HS-27A (cell line): ENCODE data around the gene SPATA22.
"Not testable (repeated sequence)": the region's sequence is repeated elsewhere in the genome, so short reads cannot be mapped to it uniquely, and the experiment has no call there.

Experiments
- DNase-seq: peaks from one replicate; pipeline ENCODE4 v3.0.0-alpha.2; 2012; ENCODE audit warnings: low read depth, missing footprints

SPATA22 gene

DNA sequence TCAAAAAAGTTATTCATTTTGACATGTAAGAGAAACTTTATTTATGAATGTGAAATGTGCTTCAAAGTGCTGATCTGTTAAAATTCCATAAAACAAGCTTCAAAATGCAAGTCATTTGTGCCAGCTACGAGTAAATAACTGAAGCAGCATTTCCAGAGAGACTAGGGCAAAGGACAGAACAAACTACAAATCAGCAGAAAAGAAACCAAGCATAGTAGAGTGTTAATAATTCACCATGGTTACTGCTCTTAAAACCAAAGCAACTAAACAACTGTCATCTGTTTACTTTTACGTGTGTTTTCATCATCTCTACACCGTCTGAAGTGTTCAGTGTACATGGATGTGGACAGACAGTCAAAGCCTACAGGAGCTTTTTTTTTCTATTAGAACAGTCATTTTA lies 2.6 kb upstream of the SPATA22 start:
- no peak for DNase-seq

- no peak for DNase-seq
These were observed 518 bp upstream of the SPATA22 start for GRCh38 chr17:3472137-3472536.

DNA sequence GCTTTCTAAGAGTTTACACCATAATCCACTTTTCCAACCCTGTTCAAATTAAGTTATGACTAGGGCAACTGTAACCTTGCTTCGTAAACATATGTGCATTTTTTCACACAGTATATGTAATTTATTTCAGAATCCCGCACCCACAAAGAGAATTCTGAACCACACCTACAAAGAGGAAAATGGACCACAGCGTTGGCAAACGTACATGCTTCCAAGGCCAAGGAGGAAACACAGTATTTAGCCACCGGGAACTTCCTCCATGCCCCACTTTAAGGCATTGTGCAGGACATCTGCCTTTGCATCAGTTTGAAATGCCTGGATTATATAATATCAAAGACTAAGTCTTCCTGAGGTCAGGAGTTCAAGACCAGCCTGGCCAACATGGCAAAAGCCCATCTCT lies 2.1 kb downstream of the SPATA22 start:
- DNase-seq, result no peak

DNA sequence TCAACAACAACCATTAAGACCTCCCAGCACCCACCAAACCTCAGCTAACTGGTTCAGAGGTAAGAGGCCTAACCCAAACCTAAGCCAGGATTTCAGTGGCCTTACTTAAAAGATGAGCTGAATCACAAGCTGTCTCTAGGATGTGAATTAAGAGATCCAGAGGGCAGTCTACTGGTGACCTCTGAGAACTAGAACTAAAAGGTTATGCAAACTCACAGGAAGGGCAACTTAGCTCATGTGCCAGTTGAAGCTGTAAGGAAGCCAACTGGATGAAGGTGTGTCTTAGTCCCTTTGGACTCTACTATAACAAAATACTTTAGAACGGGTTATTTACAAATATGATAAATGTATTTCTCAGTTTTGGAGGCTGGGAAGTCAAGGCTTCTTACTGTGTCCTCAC lies 5.3 kb downstream of the SPATA22 start:
- DNase-seq, result not testable (repeated sequence)

- DNase-seq, result no peak
These were observed 23.5 kb downstream of the SPATA22 start for GRCh38 chr17:3448059-3448665.

DNA sequence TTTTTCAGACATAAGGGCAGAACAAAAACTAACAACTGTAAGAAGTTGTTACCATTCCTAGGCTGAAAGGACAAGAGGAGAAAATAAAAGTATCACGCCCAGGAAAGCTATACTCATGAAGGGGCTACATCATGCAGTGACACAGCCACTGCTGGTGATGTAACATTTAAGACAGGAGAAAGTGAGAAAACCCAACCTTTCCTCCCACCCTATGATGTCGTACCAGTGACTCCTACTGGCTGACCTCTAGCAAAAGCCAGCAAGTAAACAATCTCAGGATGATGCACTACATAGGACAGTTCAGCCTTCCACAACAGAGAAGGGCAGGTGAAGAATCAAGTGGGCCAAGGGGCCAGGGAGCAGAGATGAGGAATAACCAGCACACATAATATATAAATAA lies 24.0 kb downstream of the SPATA22 start:
- DNase-seq, result no peak

- DNase-seq, result no peak
These were observed 31.2 kb downstream of the SPATA22 start for GRCh38 chr17:3440451-3440850.

GRCh38 chr17:3438368-3438767 lies 33.3 kb downstream of the SPATA22 start:
- no peak for DNase-seq

DNA sequence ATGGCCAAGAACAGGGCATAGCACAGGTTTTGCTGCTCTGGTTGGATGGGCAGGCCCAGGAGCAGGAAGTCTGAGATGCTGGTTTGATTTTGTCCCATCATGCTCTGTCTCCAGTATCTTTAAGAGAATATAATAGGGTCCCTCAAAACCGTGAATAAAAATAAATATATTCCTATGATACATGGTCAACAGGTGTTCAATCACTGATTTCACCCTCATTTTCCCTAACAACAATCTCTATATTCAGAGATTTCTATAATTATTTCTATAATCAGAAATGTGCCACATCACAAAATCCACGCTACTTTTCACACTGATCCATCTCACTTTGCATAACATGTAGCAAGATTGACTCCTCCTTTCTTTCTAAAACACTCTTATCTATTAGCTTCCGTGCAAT lies 37.9 kb downstream of the SPATA22 start, which contains the start of gene OR1E2:
Gene OR1E2, minus strand, starts transcription at position 101 of the 400 bp plus-strand sequence. Its CDS starts 0 bp downstream, at position 101.
- DNase-seq, result no peak

GRCh38 chr17:3433215-3433614 lies 38.4 kb downstream of the SPATA22 start:
- not testable (repeated sequence) for DNase-seq

DNA sequence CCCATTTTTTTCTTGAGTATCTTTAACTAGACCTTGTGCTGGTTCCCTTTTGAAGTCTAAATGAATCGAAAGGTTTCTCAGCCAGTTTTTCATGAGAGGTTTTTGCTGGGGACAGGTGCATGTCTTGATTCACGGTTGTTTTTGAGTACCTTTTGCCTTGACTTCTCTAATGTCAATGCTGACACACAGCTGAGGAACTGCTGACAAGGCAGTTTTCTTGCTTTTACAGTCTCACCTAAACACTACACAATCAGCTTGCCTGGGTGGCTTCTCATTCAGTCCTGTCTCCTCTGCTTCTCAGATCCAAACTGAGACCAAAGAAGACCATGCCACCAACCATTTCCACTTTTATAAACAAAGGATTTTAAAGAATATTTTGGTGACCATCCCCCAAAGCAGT lies 53.4 kb downstream of the SPATA22 start:
- DNase-seq, result no peak

DNA sequence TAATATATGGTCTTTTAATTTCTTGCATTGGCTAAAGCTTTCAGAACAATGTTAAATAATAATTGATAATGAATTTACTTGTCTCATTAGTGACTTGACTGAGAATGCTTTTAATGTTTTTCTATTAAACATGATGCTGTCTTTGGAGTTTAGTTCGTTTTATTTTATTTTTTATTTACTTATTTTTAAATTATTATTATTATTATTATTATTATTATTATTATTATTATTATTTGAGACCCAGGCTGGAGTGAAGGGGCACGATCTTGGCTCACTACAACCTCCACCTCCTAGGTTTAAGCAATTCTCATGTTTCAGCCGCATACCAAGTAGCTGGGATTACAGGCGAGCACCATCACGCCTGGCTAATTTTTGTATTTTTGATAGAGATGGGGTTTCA lies 56.0 kb downstream of the SPATA22 start:
- DNase-seq, result no peak

DNA sequence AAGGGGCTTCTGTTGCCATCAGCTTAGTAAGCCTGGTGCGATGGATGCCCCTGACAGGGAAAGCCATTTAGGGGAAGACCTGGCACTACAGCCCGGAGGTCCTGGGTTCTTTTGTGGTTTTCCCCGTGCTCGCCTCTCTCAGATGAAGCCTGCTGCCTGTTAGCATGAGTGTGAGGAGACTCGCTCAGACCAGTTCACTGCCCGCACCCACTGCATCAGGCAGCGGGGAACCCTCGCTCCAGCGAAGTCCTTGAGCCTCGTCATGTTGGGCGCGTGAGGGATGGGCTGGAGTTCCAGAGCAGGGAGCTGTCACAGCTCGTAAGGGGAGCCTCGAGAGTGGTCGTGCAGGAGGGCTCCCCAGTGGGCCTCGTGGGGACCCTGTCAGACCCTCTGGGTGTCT lies 59.4 kb downstream of the SPATA22 start:
- not testable (repeated sequence) for DNase-seq

GRCh38 chr17:3411070-3411469 lies 60.5 kb downstream of the SPATA22 start, which contains the start of gene OR3A3:
OR3A3 (plus strand) TSS chr17:3411370.
- DNase-seq, result no peak

GRCh38 chr17:3403856-3404255 lies 67.8 kb downstream of the SPATA22 start:
- not testable (repeated sequence) for DNase-seq

- DNase-seq, result no peak
These were observed 69.8 kb downstream of the SPATA22 start for GRCh38 chr17:3401786-3402185.

DNA sequence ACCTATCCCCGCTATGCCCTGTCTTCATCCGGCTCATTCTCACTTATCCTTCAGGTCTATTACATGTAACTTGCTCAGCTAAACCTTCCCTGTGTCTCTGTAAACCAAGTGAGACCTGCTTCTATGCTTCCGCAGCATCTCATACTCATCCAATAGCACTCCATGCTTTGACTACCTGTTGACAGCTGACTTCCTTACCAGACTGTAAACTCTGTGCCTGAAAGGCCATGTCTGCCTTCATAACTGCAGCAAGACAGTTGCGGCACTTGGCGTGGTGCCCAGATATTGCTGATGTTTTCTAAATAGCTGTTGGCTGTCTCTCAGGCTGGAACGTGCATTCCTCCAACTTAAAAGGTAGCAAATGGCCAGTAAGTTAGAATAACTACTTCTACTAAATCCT lies 71.6 kb downstream of the SPATA22 start:
- no peak for DNase-seq

GRCh38 chr17:3398310-3398709 lies 73.3 kb downstream of the SPATA22 start, which contains the start of gene OR1E1:
OR1E1 (minus strand) TSS chr17:3398410; CDS start chr17:3398410, 0 bp downstream.
- no peak for DNase-seq

DNA sequence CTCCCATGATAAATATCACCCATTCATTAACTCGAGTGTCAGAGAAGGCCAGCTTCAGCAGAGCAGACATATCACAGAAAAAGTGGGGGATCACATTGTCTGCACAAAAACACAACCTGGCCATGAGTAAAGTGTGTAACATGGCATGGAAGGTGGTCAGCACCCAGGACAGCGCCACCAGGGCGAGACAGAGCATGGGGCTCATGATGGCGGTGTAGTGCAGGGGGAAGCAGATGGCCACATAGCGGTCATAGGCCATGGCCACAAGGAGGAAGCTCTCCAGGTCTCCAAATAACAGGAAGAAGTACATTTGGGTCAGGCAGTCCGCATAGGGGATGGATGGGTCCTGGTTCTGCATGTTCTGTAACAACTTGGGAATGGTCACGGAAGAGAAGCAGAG lies 73.8 kb downstream of the SPATA22 start:
- not testable (repeated sequence) for DNase-seq
